ENCODE data around the gene MYH9. TPM values are rescaled to one million over a fixed set of nuclear protein-coding genes. Genes with fewer than 3 reads are reported as not detected.

The MYH9 gene
- total RNA-seq, 1 donor from 2014 or later = 122 TPM

- DNase-seq = no peak
- Mint-ChIP-seq H3K9me3 (ENCODE audit: unreplicated experiment) (peaks cover 4% of the 10 kb centered on the region), H3K27ac (ENCODE audit: unreplicated experiment) (peak overlapping the region; percentile 72), H3K4me1 (ENCODE audit: low read depth, unreplicated experiment) (peaks cover 31% of the 10 kb centered on the region), H3K27me3 (ENCODE audit: unreplicated experiment) (peaks cover 9% of the 10 kb centered on the region), H3K36me3 (ENCODE audit: unreplicated experiment) (peaks cover 5% of the 10 kb centered on the region), H3K4me3 (ENCODE audit: unreplicated experiment) (no peak overlapping the region)
- TF ChIP-seq CTCF (IDR thresholded peaks at IDR 0.05; ENCODE audit: partially characterized antibody, unreplicated experiment) = no peak
Observed at GRCh38 chr22:36362932-36363331, 24.8 kb downstream of the MYH9 start.

GRCh38 chr22:36362075-36362474 is 25.7 kb downstream of the MYH9 start:
- Mint-ChIP-seq H3K27ac (ENCODE audit: unreplicated experiment) (no peak overlapping the region), H3K4me1 (ENCODE audit: low read depth, unreplicated experiment) (peaks cover 30% of the 10 kb centered on the region), H3K4me3 (ENCODE audit: unreplicated experiment) (no peak overlapping the region), H3K9me3 (ENCODE audit: unreplicated experiment) (peaks cover 4% of the 10 kb centered on the region), H3K36me3 (ENCODE audit: unreplicated experiment) (peaks cover 5% of the 10 kb centered on the region), H3K27me3 (ENCODE audit: unreplicated experiment) (peaks cover 9% of the 10 kb centered on the region)
- no peak for TF ChIP-seq CTCF (IDR thresholded peaks at IDR 0.05; ENCODE audit: partially characterized antibody, unreplicated experiment)
- DNase-seq = no peak

- no peak for DNase-seq
- Mint-ChIP-seq H3K4me3 (ENCODE audit: unreplicated experiment) (no peak overlapping the region), H3K9me3 (ENCODE audit: unreplicated experiment) (peaks cover 4% of the 10 kb centered on the region), H3K27me3 (ENCODE audit: unreplicated experiment) (peaks cover 9% of the 10 kb centered on the region), H3K27ac (ENCODE audit: unreplicated experiment) (no peak overlapping the region), H3K36me3 (ENCODE audit: unreplicated experiment) (peaks cover 5% of the 10 kb centered on the region), H3K4me1 (ENCODE audit: low read depth, unreplicated experiment) (peaks cover 23% of the 10 kb centered on the region)
- no peak for TF ChIP-seq CTCF (IDR thresholded peaks at IDR 0.05; ENCODE audit: partially characterized antibody, unreplicated experiment)
Observed at GRCh38 chr22:36360871-36361383, 26.8 kb downstream of the MYH9 start.

DNA sequence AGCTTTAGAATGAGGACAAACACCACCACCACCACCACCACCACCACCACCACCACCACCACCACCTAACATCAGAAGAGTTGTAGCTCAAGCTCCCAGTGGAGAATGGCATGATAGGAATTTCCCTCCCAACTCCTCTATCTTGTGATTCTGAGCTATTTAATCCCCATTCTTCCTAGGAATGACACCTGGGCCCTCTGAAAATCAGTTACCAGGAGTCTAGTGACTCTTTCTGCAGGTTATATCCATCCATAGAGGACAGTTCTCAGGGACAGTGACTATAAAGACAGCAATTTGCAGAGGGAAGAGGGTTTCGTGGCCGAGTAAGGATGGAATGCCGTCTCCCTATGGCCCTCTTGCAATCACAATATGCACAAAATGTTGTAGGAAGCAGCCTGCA is 27.8 kb downstream of the MYH9 start:
- Mint-ChIP-seq H3K27me3 (ENCODE audit: unreplicated experiment) (peaks cover 7% of the 10 kb centered on the region), H3K4me3 (ENCODE audit: unreplicated experiment) (no peak overlapping the region), H3K27ac (ENCODE audit: unreplicated experiment) (no peak overlapping the region), H3K9me3 (ENCODE audit: unreplicated experiment) (peaks cover 4% of the 10 kb centered on the region), H3K36me3 (ENCODE audit: unreplicated experiment) (peaks cover 5% of the 10 kb centered on the region), H3K4me1 (ENCODE audit: low read depth, unreplicated experiment) (peaks cover 26% of the 10 kb centered on the region)
- no peak for TF ChIP-seq CTCF (IDR thresholded peaks at IDR 0.05; ENCODE audit: partially characterized antibody, unreplicated experiment)
- DNase-seq = no peak

DNA sequence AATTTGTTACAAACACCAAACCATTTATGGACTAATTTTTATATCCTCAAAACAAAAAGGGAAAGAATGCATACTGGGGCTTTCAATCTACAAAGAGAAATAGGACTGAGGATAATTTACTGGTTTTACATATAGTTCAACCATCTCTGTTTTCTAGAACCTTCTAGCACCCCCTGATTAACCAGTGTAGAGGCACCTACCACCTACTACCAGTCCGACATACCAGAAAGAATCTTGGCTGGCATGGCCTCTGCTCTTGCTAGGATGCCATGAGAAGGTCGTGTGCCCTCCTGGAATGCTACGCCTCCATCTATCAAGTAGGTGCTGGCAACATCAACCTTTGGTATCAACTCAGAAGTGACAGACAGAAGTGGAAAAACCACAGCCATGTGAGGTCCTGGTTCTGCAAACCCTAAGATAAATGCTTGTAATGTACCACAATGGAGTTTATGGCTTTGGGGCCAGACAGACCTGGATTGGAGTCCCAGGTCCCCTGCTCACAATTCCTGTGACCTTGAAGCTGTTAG is 28.2 kb downstream of the MYH9 start:
- Mint-ChIP-seq H3K27me3 (ENCODE audit: unreplicated experiment) (peaks cover 6% of the 10 kb centered on the region), H3K36me3 (ENCODE audit: unreplicated experiment) (peaks cover 5% of the 10 kb centered on the region), H3K4me3 (ENCODE audit: unreplicated experiment) (no peak overlapping the region), H3K27ac (ENCODE audit: unreplicated experiment) (no peak overlapping the region), H3K4me1 (ENCODE audit: low read depth, unreplicated experiment) (peaks cover 25% of the 10 kb centered on the region), H3K9me3 (ENCODE audit: unreplicated experiment) (peaks cover 4% of the 10 kb centered on the region)
- no peak for TF ChIP-seq CTCF (IDR thresholded peaks at IDR 0.05; ENCODE audit: partially characterized antibody, unreplicated experiment)
- DNase-seq = no peak

Data from glutamatergic neuron (in vitro differentiated cells).